Body of pancreas (tissue), 4 donors: ENCODE results near the gene ILF2.

Source experiments
- POLR2A ChIP-seq, 3 donors: fragments of 450-650 bp; IDR thresholded peaks; one replicate each; pipeline ENCODE4 v1.6.1; 2016; ENCODE audit warnings: antibody characterized with exemption in 3 of 3, mild to moderate bottlenecking in 2 of 3
- TF ChIP-seq, protein P1 (sequence below), 7 experiments: fragments of 450-650 bp in 4 of 7; fragments of 200-600 bp in 3 of 7; sonication (generic) in 3 of 7; IDR thresholded peaks; one replicate each; pipeline ENCODE4 v1.5.1; 2016 to 2019; ENCODE audit warnings: antibody characterized with exemption in 7 of 7

DNA sequence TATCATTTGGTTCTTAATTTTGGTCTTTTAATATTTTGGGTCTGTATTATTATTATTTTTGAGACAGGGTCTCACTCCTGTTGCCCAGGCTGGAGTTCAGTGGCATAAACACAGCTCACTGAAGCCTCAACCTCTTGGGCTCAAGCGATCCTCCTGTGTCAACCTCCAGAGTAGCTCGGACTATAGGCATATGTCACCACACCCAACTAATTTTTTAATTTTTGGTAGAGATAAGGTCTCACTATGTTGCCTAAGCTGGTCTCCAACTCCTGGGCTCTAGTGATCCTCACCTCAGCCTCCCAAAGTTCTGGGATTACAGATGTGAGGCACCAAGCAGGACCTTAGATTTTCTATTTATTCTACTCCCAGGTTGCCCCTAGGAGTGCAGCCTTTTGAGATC is 2.7 kb upstream of the ILF2 start:
- TF ChIP-seq, protein P1, sequence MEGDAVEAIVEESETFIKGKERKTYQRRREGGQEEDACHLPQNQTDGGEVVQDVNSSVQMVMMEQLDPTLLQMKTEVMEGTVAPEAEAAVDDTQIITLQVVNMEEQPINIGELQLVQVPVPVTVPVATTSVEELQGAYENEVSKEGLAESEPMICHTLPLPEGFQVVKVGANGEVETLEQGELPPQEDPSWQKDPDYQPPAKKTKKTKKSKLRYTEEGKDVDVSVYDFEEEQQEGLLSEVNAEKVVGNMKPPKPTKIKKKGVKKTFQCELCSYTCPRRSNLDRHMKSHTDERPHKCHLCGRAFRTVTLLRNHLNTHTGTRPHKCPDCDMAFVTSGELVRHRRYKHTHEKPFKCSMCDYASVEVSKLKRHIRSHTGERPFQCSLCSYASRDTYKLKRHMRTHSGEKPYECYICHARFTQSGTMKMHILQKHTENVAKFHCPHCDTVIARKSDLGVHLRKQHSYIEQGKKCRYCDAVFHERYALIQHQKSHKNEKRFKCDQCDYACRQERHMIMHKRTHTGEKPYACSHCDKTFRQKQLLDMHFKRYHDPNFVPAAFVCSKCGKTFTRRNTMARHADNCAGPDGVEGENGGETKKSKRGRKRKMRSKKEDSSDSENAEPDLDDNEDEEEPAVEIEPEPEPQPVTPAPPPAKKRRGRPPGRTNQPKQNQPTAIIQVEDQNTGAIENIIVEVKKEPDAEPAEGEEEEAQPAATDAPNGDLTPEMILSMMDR (IDR thresholded peaks at IDR 0.05): no peak
- TF ChIP-seq POLR2A (IDR thresholded peaks at IDR 0.05): no peak
